NCI-H2227 (cell line): ENCODE data around the gene ASPHD2.
A peak's percentile ranks its signal among the peaks of the same experiment; 100 is the strongest.
"Not testable (repeated sequence)": the region's sequence is repeated elsewhere in the genome, so short reads cannot be mapped to it uniquely, and the experiment has no call there.

Experiments used
- DNase-seq: peaks from one replicate; lab custom pipeline; 2025; ENCODE audit not compliant: unreplicated experiment; lab: John Stamatoyannopoulos, UW

Gene ASPHD2, protein sequence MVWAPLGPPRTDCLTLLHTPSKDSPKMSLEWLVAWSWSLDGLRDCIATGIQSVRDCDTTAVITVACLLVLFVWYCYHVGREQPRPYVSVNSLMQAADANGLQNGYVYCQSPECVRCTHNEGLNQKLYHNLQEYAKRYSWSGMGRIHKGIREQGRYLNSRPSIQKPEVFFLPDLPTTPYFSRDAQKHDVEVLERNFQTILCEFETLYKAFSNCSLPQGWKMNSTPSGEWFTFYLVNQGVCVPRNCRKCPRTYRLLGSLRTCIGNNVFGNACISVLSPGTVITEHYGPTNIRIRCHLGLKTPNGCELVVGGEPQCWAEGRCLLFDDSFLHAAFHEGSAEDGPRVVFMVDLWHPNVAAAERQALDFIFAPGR

GRCh38 chr22:26428515-26429457 lies at the start of gene ASPHD2:
ASPHD2 (plus strand) TSS chr22:26429260; CDS start chr22:26433616, 4,356 bp downstream.
- peak; percentile 78 for DNase-seq

GRCh38 chr22:26380072-26380830 lies 48.8 kb upstream of the ASPHD2 start:
- no peak for DNase-seq

- DNase-seq: no peak
Observed at GRCh38 chr22:26382782-26383181, 46.3 kb upstream of the ASPHD2 start.

DNA sequence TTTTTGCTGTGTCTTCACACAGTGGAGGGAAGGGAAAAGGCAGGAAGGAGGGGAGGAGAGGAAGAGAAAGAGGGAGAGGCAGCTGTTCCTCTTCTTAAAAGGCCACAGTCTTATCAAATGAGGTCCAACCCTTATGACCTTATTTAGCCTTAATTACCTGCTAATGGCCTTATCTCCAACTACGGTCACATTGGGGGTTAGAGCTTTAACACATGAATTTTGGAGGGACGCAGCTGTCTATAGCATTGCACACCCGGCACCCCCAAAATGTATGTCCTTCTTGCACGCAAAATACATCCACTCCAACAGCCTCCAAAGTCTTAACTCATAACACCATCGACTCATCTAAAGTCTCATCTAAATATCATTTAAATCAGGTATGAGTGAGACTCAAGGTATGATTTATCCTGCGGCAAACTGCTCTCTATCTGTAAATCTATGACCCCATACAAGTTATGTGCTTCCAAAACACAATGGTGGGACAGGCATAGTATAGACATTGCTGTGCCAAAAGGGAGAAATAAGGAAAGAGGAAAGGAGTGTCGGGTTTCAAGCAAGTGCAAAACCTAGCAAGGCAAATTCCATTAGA lies 45.0 kb upstream of the ASPHD2 start:
- DNase-seq: no peak

DNA sequence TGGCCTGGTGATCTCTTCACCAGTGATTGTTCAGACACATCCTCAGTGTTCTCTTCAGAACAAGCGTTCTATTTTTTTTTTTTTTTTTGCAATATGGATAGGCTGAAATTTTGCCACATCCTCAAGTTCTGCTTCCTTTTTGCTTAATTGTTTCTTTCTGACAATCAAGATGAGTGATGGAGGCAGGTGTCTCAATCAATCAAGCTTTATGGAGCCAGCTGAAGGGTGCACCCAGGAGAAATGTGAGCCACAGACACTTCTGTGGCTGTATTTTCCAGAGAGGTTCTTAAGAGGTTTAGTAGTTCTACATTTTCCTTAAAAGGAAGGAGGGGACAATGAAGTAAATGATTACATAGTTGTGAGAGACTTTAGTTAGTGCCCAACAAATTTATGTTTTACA lies 43.9 kb upstream of the ASPHD2 start:
- peak; percentile 63 for DNase-seq

GRCh38 chr22:26389125-26389524 lies 39.9 kb upstream of the ASPHD2 start:
- DNase-seq: no peak

- no peak for DNase-seq
Observed at GRCh38 chr22:26391091-26391490, 38.0 kb upstream of the ASPHD2 start.

GRCh38 chr22:26391623-26392022 lies 37.4 kb upstream of the ASPHD2 start:
- no peak for DNase-seq

DNA sequence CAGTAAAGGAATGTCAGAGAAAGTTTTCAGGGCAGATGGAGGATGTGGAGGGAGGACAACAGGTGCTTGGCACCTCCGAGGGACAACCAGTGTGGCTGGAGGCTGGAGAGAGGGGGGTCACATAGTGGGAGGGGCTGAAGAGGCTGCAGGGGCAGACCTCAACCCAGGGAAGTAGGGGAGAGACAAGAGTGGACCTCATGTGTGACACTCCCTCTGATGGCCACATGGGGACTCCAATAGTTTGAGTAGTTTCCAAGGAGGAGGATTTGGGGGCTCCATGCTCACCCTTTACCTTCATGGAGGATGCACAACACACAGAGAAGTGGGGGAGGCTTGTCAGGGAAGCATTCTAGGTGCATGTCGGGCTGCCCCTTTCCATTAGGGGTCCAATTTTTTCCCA lies 35.1 kb upstream of the ASPHD2 start:
- no peak for DNase-seq

GRCh38 chr22:26394777-26395176 lies 34.3 kb upstream of the ASPHD2 start:
- peak; percentile 40 for DNase-seq

- peak; percentile 5 for DNase-seq
Observed at GRCh38 chr22:26395926-26396325, 33.1 kb upstream of the ASPHD2 start.

GRCh38 chr22:26398741-26399153 lies 30.3 kb upstream of the ASPHD2 start:
- DNase-seq: peak; percentile 67

- DNase-seq: no peak
Observed at GRCh38 chr22:26399289-26399688, 29.8 kb upstream of the ASPHD2 start.

DNA sequence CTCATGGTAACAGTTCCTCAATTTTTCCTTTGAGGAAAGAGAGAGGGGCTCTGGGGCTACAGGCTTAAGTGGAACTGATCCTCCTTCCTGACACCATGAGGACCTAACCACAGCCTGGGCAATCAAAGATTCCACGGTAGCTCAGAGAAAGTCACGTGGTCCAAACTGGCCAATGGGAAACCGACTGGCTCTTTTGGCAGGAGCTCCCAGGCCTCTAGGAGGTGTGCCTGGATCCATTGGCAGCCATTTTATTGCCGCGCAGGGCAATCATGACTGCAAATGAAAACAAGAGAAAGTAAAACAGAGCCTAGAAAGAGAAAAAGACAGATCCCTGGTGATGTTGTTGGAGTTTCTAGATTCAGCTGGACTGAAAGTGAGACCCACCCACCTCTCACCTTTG lies 27.3 kb upstream of the ASPHD2 start:
- no peak for DNase-seq

DNA sequence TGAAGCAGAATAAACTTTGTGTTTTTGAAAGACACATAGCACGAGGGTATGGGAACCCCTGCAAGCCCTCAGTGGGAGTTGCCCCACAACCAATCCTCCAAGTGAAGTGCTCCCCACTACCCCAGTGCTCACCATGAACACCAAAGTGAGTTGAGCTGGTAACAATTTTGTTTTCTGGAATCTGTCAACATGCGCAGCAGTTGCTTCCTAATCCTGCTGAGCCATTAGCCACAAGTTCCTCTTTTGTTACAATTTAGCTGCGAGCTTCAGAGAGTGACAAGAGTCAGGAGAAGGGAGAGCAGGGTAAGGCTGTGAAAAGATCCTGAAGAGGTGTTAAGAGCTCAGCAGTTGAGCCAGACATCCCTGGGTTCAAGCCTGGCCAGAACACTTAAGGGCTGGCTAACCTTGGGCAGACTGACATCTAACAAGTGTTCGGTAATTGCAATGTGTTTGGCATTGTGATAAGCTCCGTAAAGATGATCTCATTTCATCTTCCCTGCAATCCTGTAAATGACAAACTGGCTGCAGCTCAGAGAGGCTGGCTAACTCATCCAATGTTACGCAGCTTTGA lies 24.1 kb upstream of the ASPHD2 start:
- peak; percentile 11 for DNase-seq

GRCh38 chr22:26406118-26406517 lies 22.9 kb upstream of the ASPHD2 start:
- no peak for DNase-seq

DNA sequence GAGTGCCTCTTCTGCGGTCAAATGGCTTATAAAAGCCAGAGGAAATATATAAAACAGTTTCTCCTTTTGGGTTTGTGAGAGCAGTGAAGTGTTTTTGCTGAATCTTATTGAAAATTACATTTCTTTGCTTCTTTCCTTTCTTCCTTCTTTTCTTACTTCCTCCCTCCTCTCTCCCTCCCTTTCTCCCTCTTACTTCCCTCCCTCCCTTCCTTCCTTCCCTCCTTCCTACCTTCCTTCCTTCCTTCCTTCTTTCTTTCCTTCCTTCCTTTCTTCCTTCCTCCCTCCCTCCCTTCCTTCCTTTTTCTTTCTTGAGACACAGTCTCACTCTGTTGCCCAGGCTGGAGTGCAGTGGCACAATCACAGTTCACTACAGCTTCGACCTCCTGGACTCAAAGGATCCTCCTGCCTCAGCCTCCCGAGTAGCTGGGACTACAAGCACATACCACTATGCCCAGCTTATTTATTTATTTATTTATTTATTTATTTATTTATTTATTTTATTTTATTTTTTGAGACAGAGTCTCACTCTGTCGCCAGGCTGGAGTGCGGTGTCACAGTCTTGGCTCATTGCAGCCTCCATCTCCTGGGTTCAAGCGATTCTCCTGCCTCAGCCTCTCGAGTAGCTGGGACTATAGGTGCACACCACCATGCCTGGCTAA lies 20.4 kb upstream of the ASPHD2 start:
- not testable (repeated sequence) for DNase-seq

GRCh38 chr22:26409719-26410335 lies 19.2 kb upstream of the ASPHD2 start:
- DNase-seq: peak; percentile 70

DNA sequence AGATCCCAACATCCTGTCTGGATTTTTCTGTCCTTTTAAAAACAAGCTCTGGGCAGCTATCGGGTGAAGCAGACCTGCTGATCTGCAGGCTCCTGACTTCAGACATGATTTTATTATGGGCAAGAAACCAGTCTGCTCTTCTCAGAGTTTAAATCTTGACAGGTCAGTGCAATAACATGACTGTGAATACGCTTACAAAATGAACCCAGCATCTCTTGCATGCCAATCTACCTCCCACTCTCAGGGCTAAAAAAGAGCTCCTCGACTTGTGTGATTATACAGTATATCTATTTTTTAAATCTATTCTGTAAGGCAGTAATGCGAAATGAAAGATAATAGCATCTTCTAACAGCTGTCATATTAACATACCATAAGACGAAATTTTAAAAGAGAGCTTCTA lies 18.7 kb upstream of the ASPHD2 start:
- DNase-seq: no peak

GRCh38 chr22:26414347-26414746 lies 14.7 kb upstream of the ASPHD2 start:
- no peak for DNase-seq
